ENCODE measurements around the gene FAM162A. TPM values are rescaled to one million over a fixed set of nuclear protein-coding genes. Genes with fewer than 3 reads are reported as not detected.

Gene FAM162A
- total and polyA plus RNA-seq, 9 of the 15 experiments (the other 6 are each of a cell fraction or from before 2014, with no cell fraction given): 37.5 to 211 (median 101) TPM

DNA sequence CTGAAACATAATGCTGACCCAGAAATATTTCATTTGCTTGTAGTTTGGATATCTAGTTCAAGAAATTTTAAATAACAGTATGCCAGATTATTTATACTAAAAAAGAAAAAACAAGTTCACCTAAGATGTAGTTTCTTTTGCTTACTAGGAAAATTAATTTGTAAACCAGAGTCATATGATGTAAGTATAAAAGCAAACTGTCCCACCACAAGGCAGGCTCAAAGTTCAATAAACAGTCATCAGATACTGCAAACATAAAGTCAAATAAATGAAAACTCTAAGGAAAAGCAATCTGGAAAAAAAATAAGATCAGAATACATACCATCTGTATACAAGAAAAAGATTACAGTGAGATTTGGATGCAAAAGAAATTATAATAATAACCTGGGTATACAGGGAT is 72.1 kb downstream of the FAM162A start (continued):
- no peak for TF ChIP-seq KDM5B (IDR thresholded peaks at IDR 0.05; ENCODE audit: insufficient replicate concordance, low read depth, low read length)
- no peak for TF ChIP-seq ZNF311 (CRISPR knock-in tag; IDR thresholded peaks at IDR 0.05)

DNA sequence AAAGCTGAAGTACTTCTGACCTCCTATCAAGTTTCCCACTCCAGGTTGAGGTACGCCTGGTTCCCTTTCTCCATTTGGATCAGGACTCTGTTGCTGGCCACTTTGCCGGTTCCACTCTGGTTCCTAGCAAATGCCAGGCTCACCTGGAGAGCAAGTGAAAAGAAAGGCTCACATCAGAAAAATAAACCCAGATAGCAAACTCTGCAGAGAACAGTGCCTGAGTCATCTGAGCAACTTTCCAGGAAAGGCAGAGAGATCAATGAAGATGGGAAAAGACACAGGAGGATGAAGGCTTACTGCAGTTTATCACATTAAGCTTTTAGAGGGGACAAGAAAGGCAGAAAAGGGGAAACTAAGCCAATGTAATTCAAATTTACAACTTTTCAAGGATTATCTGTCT is 73.7 kb downstream of the FAM162A start:
- no peak for DNase-seq (ENCODE audit: extremely low read depth in 1 of 4, low spot score in 3 of 4)
- Histone ChIP-seq H3K36me3 (ENCODE audit: control insufficient read depth, insufficient read depth, low read length) (peaks cover 79% of the 10 kb centered on the region), H3K27me3 (ENCODE audit: control insufficient read depth in 2 of 2, insufficient read depth in 2 of 2, low read length in 2 of 2) (no peaks in the 10 kb centered on the region), H3K4me1 (replicated peaks in 1 of 2; ENCODE audit: control insufficient read depth in 2 of 2, insufficient read depth in 2 of 2, low read length in 2 of 2) (no peaks in the 10 kb centered on the region), H3K79me2 (ENCODE audit: control insufficient read depth, insufficient read depth, low read length) (no peaks in the 10 kb centered on the region), H3K9ac (ENCODE audit: insufficient read depth in 1 of 2, low read depth in 2 of 2, low read length in 2 of 2) (no peak overlapping the region), H3K9me1 (ENCODE audit: control insufficient read depth, insufficient read depth, low read length) (no peaks in the 10 kb centered on the region), H2AFZ (ENCODE audit: low read depth, low read length) (no peak overlapping the region), H3K9me3 (replicated peaks; ENCODE audit: control insufficient read depth, insufficient read depth, low read depth, low read length) (no peaks in the 10 kb centered on the region), H3K4me2 (ENCODE audit: insufficient read depth, low read length) (no peak overlapping the region), H3K4me3 (no peak overlapping the region), H4K20me1 (replicated peaks; ENCODE audit: control insufficient read depth, insufficient read depth, low read length) (no peaks in the 10 kb centered on the region), H3K27ac (ENCODE audit: extremely low read depth, low read depth, low read length) (no peak overlapping the region)
- TF ChIP-seq JUNB (CRISPR knock-in tag; conservative IDR thresholded peaks at IDR 0.05) (no peak), HNRNPUL1 (IDR thresholded peaks at IDR 0.05; ENCODE audit: low read length) (no peak), NEUROD1 (IDR thresholded peaks at IDR 0.05; ENCODE audit: borderline replicate concordance, low read depth, low read length, partially characterized antibody) (no peak), MECOM (CRISPR knock-in tag; IDR thresholded peaks at IDR 0.05) (no peak), ZBTB1 (CRISPR knock-in tag; IDR thresholded peaks at IDR 0.05; ENCODE audit: borderline replicate concordance, low read depth) (no peak), FOXM1 (IDR thresholded peaks at IDR 0.05; ENCODE audit: low read depth) (no peak), FOXM1 (CRISPR knock-in tag; IDR thresholded peaks at IDR 0.05; ENCODE audit: low read depth) (no peak), ESRRA (IDR thresholded peaks at IDR 0.05; ENCODE audit: borderline replicate concordance, low read depth) (no peak), SIN3A (IDR thresholded peaks at IDR 0.05; ENCODE audit: borderline replicate concordance in 2 of 2, control insufficient read depth in 1 of 2, low read depth in 2 of 2, low read length in 2 of 2) (no peak)
- TF ChIP-seq, protein P1, sequence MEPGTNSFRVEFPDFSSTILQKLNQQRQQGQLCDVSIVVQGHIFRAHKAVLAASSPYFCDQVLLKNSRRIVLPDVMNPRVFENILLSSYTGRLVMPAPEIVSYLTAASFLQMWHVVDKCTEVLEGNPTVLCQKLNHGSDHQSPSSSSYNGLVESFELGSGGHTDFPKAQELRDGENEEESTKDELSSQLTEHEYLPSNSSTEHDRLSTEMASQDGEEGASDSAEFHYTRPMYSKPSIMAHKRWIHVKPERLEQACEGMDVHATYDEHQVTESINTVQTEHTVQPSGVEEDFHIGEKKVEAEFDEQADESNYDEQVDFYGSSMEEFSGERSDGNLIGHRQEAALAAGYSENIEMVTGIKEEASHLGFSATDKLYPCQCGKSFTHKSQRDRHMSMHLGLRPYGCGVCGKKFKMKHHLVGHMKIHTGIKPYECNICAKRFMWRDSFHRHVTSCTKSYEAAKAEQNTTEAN (CRISPR knock-in tag; IDR thresholded peaks at IDR 0.05): no peak
- TF ChIP-seq, protein P2, sequence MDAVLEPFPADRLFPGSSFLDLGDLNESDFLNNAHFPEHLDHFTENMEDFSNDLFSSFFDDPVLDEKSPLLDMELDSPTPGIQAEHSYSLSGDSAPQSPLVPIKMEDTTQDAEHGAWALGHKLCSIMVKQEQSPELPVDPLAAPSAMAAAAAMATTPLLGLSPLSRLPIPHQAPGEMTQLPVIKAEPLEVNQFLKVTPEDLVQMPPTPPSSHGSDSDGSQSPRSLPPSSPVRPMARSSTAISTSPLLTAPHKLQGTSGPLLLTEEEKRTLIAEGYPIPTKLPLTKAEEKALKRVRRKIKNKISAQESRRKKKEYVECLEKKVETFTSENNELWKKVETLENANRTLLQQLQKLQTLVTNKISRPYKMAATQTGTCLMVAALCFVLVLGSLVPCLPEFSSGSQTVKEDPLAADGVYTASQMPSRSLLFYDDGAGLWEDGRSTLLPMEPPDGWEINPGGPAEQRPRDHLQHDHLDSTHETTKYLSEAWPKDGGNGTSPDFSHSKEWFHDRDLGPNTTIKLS (IDR thresholded peaks at IDR 0.05; ENCODE audit: borderline replicate concordance, low read depth): no peak
- TF ChIP-seq, protein P3, sequence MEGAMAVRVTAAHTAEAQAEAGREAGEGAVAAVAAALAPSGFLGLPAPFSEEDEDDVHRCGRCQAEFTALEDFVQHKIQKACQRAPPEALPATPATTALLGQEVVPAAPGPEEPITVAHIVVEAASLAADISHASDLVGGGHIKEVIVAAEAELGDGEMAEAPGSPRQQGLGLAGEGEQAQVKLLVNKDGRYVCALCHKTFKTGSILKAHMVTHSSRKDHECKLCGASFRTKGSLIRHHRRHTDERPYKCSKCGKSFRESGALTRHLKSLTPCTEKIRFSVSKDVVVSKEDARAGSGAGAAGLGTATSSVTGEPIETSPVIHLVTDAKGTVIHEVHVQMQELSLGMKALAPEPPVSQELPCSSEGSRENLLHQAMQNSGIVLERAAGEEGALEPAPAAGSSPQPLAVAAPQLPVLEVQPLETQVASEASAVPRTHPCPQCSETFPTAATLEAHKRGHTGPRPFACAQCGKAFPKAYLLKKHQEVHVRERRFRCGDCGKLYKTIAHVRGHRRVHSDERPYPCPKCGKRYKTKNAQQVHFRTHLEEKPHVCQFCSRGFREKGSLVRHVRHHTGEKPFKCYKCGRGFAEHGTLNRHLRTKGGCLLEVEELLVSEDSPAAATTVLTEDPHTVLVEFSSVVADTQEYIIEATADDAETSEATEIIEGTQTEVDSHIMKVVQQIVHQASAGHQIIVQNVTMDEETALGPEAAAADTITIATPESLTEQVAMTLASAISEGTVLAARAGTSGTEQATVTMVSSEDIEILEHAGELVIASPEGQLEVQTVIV (CRISPR knock-in tag; IDR thresholded peaks at IDR 0.05; ENCODE audit: borderline replicate concordance): no peak
- intact Hi-C loops (cut with micrococcal nuclease): loop anchor here (5.0 to 10.0 kb wide), 2 partner anchors 60 to 107 kb away; partner anchors contain the start of genes DTX3L and PARP9
- ChIA-PET POLR2A (no interaction called here), CTCF (ENCODE audit: low intra/inter-chr PET ratio) (interaction anchor here (0.6 kb wide), 1 partner anchor 265 kb away, joined by 3 read pairs; no protein-coding TSS in a partner anchor)
- no peak for ATAC-seq
- 100% methylated on average over 1 of the region's 2 CpGs for WGBS (ENCODE audit: insufficient coverage, low coverage, missing lambda C conversion rate)
- BruUV-seq (replicated peaks): no TSS peak
- in situ Hi-C loops (cut with MboI): no loop called here
- FAIRE-seq: no peak

All from K562 (cell line).